Thoracic aorta (tissue), 2 donors: Measurements from ENCODE around the gene PDCL3. TPM values are rescaled to one million over a fixed set of nuclear protein-coding genes. Genes with fewer than 3 reads are reported as not detected.

ENCODE experiments used
- ATAC-seq: fragments of 150-250 bp; one replicate; pipeline ENCODE4 v1.8.0; 2017; ENCODE audit warnings: low read depth; ENCODE audit not compliant: insufficient number of reproducible peaks, low FRiP score
- DNase-seq: peaks from one replicate; pipeline ENCODE4 v3.0.0-alpha.2; 2020; ENCODE audit warnings: low spot score
- H3K27ac ChIP-seq, 2 donors: fragments of 200-600 bp; sonication (generic); 1 replicate in 1 of 2; 2 replicates in 1 of 2; pipeline ENCODE4 v1.5.1; 2016; ENCODE audit warnings: mild to moderate bottlenecking in 2 of 2, moderate library complexity in 2 of 2
- H3K27me3 ChIP-seq: fragments of 200-600 bp; sonication (generic); replicated peaks from 2 replicates; pipeline ENCODE4 v1.6.0; 2016; ENCODE audit warnings: mild to moderate bottlenecking; ENCODE audit not compliant: insufficient read depth
- H3K36me3 ChIP-seq: fragments of 200-600 bp; sonication (generic); one replicate; pipeline ENCODE4 v1.5.1; 2016
- H3K4me1 ChIP-seq, 2 donors: fragments of 200-600 bp; sonication (generic); 1 replicate in 1 of 2; 2 replicates in 1 of 2; pipeline versions ENCODE4 v1.5.1 to v1.6.0; 2016; ENCODE audit warnings: low read depth in 2 of 2, mild to moderate bottlenecking in 1 of 2; ENCODE audit not compliant: control insufficient read depth in 1 of 2
- H3K4me3 ChIP-seq: fragments of 200-600 bp; sonication (generic); 2 replicates; pipeline ENCODE4 v1.5.1; 2016; ENCODE audit warnings: mild to moderate bottlenecking
- H3K9me3 ChIP-seq: fragments of 200-600 bp; sonication (generic); 2 replicates; pipeline ENCODE4 v1.5.1; 2016
- total RNA-seq, 2 donors: library from RNA; depleted of rRNA; stranded (reverse); fragments of >200 nt; gene quantifications; one replicate each; pipeline versions ENCODE4 v1.1.0 to v1.2.3, GENCODE V29; 2016
- TF ChIP-seq, protein P1 (sequence below): fragments of 200-600 bp; sonication (generic); IDR thresholded peaks from one replicate; pipeline ENCODE4 v1.5.1; 2019; ENCODE audit warnings: antibody characterized with exemption

PDCL3 gene
- total RNA-seq, 2 donors from 2014 or later: 7.5 to 13.4 TPM

DNA sequence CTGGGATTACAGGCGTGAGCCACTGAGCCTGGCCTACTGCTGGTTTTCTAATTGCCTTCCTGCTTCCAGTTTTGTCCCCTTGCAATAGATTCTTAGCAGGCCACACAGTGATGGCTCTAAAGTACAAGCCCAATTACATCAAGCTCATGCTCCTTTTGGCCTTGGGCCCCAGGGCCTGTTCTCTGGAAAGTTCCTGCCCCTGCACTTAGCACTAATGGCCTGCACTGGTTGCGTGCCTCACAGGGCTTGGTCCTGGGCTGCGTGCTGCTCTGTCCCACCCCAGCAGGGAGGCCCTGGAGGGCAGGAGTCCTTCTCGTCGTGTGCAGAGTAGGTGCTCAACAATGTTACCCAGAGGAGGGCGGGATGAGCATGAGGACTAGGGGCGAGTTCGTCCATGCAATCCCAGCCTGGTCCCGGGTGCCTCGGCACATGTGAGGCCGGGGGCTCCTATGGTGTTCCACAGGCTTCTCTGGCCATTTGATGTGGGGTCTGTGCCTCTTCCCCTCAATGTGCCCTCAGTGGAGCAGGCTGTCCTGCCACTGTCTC lies 51.7 kb downstream of the PDCL3 start:
- TF ChIP-seq, protein P1, sequence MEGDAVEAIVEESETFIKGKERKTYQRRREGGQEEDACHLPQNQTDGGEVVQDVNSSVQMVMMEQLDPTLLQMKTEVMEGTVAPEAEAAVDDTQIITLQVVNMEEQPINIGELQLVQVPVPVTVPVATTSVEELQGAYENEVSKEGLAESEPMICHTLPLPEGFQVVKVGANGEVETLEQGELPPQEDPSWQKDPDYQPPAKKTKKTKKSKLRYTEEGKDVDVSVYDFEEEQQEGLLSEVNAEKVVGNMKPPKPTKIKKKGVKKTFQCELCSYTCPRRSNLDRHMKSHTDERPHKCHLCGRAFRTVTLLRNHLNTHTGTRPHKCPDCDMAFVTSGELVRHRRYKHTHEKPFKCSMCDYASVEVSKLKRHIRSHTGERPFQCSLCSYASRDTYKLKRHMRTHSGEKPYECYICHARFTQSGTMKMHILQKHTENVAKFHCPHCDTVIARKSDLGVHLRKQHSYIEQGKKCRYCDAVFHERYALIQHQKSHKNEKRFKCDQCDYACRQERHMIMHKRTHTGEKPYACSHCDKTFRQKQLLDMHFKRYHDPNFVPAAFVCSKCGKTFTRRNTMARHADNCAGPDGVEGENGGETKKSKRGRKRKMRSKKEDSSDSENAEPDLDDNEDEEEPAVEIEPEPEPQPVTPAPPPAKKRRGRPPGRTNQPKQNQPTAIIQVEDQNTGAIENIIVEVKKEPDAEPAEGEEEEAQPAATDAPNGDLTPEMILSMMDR: no peak
- H3K4me1 ChIP-seq: no peaks in the 10 kb centered on the region
- H3K9me3 ChIP-seq: no peaks in the 10 kb centered on the region
- H3K27me3 ChIP-seq: no peaks in the 10 kb centered on the region
- no peaks in the 10 kb centered on the region for H3K36me3 ChIP-seq
- H3K27ac ChIP-seq: no peak overlapping the region
- H3K4me3 ChIP-seq: no peak overlapping the region
- ATAC-seq (no peak), DNase-seq (no peak)

DNA sequence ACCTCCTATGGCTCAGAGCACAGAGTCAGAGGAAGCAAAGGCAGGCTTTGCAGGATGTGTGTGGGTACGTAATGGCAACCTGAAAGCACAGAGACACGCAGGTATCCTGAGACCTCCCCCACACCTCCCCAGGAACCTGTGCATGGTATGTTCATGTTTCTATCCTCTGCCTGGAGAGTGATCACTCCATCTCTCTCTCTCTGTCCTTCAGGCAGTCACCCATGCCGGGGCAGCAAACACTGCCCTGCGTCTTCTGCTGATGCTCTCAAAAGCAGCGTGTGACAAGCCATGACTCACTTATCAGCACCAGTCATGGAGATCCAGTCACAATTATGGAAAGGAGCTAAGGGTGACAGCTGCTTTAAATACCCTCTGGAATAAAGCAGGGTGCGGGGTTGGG lies 52.7 kb downstream of the PDCL3 start:
- no peaks in the 10 kb centered on the region for H3K27me3 ChIP-seq
- TF ChIP-seq, protein P1: no peak
- H3K36me3 ChIP-seq: no peaks in the 10 kb centered on the region
- H3K4me3 ChIP-seq: no peak overlapping the region
- no peak for DNase-seq
- H3K4me1 ChIP-seq: no peaks in the 10 kb centered on the region
- no peak for ATAC-seq
- H3K9me3 ChIP-seq: no peaks in the 10 kb centered on the region
- H3K27ac ChIP-seq: no peak overlapping the region

DNA sequence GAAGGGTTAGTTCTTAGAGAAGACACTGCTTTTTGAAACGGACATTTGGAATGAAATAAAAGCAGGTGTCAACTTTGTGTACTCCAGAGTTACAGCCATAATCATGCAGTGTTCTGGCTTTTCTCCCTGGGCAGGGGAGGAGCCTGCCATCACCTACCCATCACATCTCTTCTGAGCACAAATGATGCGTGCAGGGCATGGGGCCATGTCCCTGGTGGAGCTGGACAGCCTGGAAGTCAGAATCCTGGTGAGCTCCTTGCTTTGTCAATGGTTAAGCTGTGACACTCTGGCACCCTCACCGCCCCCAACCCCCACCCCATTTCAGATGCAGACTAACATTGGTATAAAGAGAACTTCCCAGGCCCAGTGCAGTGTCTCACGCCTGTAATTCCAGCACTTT lies 53.1 kb downstream of the PDCL3 start:
- no peaks in the 10 kb centered on the region for H3K36me3 ChIP-seq
- no peak overlapping the region for H3K27ac ChIP-seq
- no peaks in the 10 kb centered on the region for H3K9me3 ChIP-seq
- no peaks in the 10 kb centered on the region for H3K4me1 ChIP-seq
- no peaks in the 10 kb centered on the region for H3K27me3 ChIP-seq
- TF ChIP-seq, protein P1: no peak
- no peak for DNase-seq
- ATAC-seq: no peak
- no peak overlapping the region for H3K4me3 ChIP-seq

DNA sequence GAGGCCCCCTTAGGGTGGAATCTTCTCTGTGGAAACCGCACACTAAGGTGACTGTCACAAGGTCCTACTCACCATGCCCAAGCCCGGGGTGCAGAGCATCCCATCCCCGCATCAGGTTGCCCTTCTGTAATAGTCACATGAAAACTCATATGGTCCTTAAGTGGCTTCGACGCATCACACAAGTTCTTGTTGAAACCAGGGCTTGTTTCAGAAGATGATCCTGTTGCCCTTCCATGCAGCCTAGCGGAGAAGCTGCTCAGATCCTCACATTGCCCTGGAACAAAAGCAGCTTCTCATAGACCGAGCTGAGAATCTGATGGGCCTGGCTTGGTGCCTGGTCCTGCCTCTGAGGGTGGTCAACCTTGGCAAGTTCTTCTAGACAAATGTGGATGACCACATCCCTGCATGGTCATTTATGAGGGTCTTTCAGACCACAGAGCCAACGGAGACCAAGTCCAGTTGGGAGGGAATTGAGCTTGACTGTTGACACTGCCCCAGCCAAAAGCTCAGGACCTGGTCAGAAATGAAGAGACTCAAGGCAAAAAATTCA lies 54.1 kb downstream of the PDCL3 start:
- TF ChIP-seq, protein P1: no peak
- Histone ChIP-seq H3K27ac (no peak overlapping the region), H3K36me3 (no peaks in the 10 kb centered on the region), H3K27me3 (no peaks in the 10 kb centered on the region), H3K9me3 (no peaks in the 10 kb centered on the region), H3K4me3 (no peak overlapping the region), H3K4me1 (no peaks in the 10 kb centered on the region)
- DNase-seq: no peak
- no peak for ATAC-seq

DNA sequence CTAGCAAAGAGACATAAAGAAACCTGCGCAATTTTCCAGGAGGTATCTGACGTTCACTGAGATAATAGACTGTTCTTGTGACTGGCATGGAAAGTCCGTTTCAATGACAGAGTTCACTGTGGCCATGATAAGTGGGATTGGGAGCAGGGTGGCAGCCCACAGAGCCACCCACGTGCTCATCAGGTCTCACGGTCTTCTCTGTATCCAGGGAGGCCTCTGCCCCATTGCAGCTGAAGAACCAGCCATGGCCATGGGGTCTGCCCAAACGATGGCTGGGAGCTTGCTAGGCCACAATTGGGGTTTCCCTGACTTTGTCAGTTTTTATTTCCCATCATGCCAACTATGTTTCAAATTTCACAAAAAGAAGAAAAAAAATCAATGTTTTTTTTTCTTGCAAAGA lies 57.2 kb downstream of the PDCL3 start:
- no peaks in the 10 kb centered on the region for H3K9me3 ChIP-seq
- no peak for DNase-seq
- TF ChIP-seq, protein P1: no peak

More for the DNA sequence above, 57.2 kb downstream of the PDCL3 start:
- Histone ChIP-seq H3K36me3 (no peaks in the 10 kb centered on the region), H3K27me3 (no peaks in the 10 kb centered on the region), H3K4me1 (no peaks in the 10 kb centered on the region), H3K27ac (no peak overlapping the region), H3K4me3 (no peak overlapping the region)
- ATAC-seq: no peak
